Measurements from ENCODE around the gene CDKN1C.

Gene CDKN1C

GRCh38 chr11:2897048-2897447, 11.5 kb upstream of the CDKN1C start:
- TF ChIP-seq CEBPB (IDR thresholded peaks at IDR 0.05) = no peak

GRCh38 chr11:2896047-2896446, 10.5 kb upstream of the CDKN1C start:
- TF ChIP-seq TAF1 (IDR thresholded peaks at IDR 0.05; ENCODE audit: low read depth) (no peak), NFIC (IDR thresholded peaks at IDR 0.05) (no peak), FOXM1 (IDR thresholded peaks at IDR 0.05; ENCODE audit: borderline replicate concordance, low read depth) (no peak), TCF12 (IDR thresholded peaks at IDR 0.05; ENCODE audit: low read depth) (no peak), RAD21 (IDR thresholded peaks at IDR 0.05; ENCODE audit: low read depth) (no peak), EGR1 (IDR thresholded peaks at IDR 0.05) (no peak)

- TF ChIP-seq USF1 (IDR thresholded peaks at IDR 0.05) (no peak), YY1 (IDR thresholded peaks at IDR 0.05; ENCODE audit: low read depth) (no peak), NFIC (IDR thresholded peaks at IDR 0.05) (no peak), TCF12 (IDR thresholded peaks at IDR 0.05; ENCODE audit: low read depth) (no peak), CREB1 (IDR thresholded peaks at IDR 0.05; ENCODE audit: low read depth) (no peak), REST (IDR thresholded peaks at IDR 0.05; ENCODE audit: low read depth) (no peak), EGR1 (IDR thresholded peaks at IDR 0.05) (no peak)
These were observed 8.4 kb upstream of the CDKN1C start for GRCh38 chr11:2893935-2894334.

- no peak for TF ChIP-seq TEAD4 (IDR thresholded peaks at IDR 0.05)
- TF ChIP-seq FOXM1 (IDR thresholded peaks at IDR 0.05; ENCODE audit: borderline replicate concordance, low read depth) = no peak
- TF ChIP-seq RAD21 (IDR thresholded peaks at IDR 0.05; ENCODE audit: low read depth) = peak; percentile 25; the same call in 1 of the 2 replicates
- TF ChIP-seq REST (IDR thresholded peaks at IDR 0.05; ENCODE audit: low read depth) = no peak
- TF ChIP-seq YY1 (IDR thresholded peaks at IDR 0.05; ENCODE audit: low read depth) = peak; percentile 5; the same call in 1 of the 2 replicates
- no peak for TF ChIP-seq EP300 (IDR thresholded peaks at IDR 0.05; ENCODE audit: borderline replicate concordance)
- TF ChIP-seq MAX (IDR thresholded peaks at IDR 0.05) = no peak
- no peak for TF ChIP-seq NFIC (IDR thresholded peaks at IDR 0.05)
- TF ChIP-seq EGR1 (IDR thresholded peaks at IDR 0.05) = no peak
These were observed 7.5 kb upstream of the CDKN1C start for GRCh38 chr11:2892967-2893528.

GRCh38 chr11:2892215-2892966, 6.8 kb upstream of the CDKN1C start:
- TF ChIP-seq CEBPB (IDR thresholded peaks at IDR 0.05) = no peak
- TF ChIP-seq ZBTB7A (IDR thresholded peaks at IDR 0.05; ENCODE audit: low read depth) = peak; percentile 100
- TF ChIP-seq TEAD4 (IDR thresholded peaks at IDR 0.05) = no peak
- TF ChIP-seq NFIC (IDR thresholded peaks at IDR 0.05) = no peak; the same call in 1 of the 2 replicates
- no peak for TF ChIP-seq EP300 (IDR thresholded peaks at IDR 0.05; ENCODE audit: borderline replicate concordance)
- peak; percentile 86 for TF ChIP-seq RAD21 (IDR thresholded peaks at IDR 0.05; ENCODE audit: low read depth)
- TF ChIP-seq TAF1 (IDR thresholded peaks at IDR 0.05; ENCODE audit: low read depth) = no peak
- TF ChIP-seq REST (IDR thresholded peaks at IDR 0.05; ENCODE audit: low read depth) = no peak
- peak; percentile 24; the same call in 1 of the 2 replicates for TF ChIP-seq MAX (IDR thresholded peaks at IDR 0.05)
- peak; percentile 33; the same call in 1 of the 2 replicates for TF ChIP-seq YY1 (IDR thresholded peaks at IDR 0.05; ENCODE audit: low read depth)
